HG02943 (cell line): Measurements from ENCODE around the gene SLC2A9.
"Not testable (repeated sequence)": the region's sequence is repeated elsewhere in the genome, so short reads cannot be mapped to it uniquely, and the experiment has no call there.

ENCODE experiments used
- ATAC-seq: cut with Tn5 transposase; IDR thresholded peaks from one replicate; pipeline ENCODE4 v1.9.1; 2021; ENCODE audit warnings: mild to moderate bottlenecking, low read depth, moderate library complexity; ENCODE audit not compliant: unreplicated experiment

The SLC2A9 gene

DNA sequence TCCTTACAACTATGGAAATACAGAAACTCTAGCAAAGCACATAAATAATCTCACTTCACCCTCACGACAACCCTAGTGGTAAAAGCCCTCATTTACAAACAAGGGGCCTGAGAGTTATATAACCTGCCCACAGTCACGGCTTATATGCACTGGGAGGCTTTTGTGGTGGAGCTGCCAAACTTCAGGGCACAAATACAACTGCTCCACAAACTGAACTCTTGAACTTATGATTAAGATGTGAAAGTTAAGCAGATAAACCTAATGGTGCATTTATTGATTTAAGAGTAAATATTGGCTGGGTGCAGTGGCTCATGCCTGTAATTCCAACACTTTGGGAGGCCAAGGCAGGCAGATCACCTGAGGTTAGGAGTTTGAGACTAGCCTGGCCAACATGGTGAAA, 19.0 kb downstream of the SLC2A9 start:
- ATAC-seq = no peak

DNA sequence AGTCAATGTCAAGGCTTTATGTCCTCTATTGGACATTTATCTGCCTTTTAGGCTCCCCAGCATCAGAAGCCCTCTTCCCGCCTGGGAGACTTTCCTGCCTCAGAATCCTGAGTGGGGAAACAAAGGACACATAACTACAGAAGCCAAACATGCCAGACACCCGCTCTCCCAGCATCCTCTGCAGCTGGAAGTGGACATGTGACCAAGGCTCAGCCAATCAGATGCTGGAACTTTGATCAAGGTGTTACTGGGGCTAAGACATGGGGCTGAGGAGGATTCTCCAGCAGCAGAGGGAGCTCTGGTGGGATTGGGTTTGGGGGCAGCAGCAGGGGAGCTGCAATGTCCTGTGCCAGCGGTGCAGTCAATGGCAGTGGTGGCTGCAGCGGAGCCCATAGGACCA, 19.5 kb downstream of the SLC2A9 start:
- no peak for ATAC-seq

DNA sequence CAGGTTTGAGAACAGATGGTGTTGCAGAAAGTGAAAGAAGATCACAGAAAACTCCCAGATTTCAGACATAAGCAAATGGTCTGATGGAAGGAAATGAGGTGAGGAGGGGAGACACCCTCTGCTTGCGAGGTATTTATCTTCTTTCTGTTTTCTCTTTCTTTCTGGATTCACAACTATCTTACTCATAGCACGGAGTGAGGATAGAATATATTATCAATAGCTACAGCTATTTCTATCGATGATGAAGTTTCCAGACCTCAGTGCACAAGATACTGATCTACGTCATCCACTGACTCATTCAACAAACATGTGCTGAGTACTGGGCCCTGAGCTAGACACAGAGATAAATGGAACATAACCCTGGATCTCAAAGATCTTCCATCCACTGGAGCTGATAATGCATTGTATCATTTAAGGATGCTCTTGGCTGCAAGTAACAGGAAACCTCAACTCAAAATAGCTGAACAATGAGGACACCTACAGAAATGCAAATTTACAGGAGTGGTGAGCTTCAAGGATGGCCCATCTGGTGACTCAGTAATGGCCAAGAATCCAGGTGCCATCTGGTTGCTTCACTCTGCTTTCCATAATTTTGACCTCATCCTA, 21.2 kb downstream of the SLC2A9 start:
- peak; percentile 47 for ATAC-seq

DNA sequence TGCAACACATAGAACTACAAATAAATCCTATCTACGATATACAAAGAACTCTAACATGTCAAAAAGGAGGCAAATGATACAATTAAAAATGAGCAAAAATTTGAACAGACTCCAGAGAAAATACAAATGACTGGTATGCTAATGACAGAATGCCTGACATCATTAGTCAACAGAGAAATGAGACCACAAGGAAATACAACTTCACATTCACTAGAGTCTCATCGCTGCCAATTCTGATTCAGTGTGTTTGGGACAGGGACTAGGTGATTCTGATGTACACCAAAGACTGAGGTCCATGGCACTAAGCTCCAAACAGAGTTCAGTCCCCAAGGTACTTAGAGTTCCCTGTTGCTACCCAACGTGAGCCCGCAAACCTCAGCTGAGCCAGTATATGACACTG, 23.4 kb downstream of the SLC2A9 start:
- ATAC-seq = no peak

DNA sequence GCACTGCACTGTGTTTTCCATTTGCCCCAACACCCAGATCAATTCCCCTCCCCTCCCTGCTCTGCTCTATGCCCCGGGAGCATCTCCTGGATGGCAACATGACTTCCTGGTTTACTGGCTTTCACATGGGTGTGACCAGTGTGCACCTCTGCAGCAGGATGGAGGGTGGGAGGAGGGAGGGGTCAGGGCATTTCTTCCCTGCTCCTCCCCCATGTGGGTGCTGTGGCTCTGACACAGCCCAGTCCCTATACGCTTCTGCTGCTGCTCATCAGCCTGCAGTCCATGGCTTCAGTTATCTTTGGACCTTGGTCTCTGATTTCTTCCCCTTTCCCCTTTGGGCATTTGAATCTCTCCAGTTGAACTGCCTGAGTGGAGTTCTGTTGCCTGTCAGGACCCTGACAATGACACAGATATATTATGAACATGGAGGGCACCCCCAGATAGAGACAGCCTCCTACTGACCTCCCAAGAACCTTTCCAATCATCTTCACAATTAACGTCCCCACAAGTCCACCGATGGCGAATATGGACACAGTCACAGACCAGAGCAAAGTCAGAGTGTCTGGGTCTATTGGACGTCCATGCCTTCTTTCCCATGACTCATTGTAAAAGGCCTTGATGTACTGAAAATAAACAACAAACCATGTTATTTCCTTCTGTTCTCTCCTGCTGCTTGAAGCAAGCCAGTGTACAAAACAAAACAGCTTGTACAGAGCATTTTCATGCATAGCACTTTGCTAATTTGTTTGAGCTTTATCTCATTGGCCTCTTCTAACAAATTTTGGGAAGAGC, 24.8 kb downstream of the SLC2A9 start:
- ATAC-seq = no peak

DNA sequence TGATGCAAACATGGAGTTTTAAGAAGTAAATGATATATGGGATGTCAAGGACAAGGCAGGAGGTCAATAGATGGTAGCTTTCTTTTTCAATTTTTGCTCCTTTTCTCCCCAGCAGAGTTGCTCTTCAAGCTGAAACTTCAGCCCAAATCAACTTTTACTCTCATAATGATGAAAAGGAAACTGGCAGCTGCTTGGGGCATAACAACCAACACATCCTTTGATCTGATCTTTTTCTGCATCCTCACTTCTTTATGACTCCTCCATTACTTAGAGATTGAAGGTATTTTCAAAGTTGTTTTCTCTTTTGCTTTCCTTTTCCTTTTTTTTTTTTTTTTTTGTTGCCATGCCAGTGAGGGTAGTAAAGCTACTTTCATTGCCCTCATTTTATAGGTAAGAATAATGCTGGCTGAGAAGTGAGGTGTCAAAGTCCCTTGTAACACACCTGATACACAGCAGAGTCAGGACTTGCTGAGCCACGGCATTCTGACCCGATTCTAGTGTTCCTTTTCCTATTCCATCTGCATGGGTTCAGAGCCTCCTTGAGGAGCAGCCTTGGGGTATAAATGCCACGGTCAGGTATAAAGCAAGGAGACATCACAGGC, 26.9 kb downstream of the SLC2A9 start:
- ATAC-seq = peak; percentile 76

DNA sequence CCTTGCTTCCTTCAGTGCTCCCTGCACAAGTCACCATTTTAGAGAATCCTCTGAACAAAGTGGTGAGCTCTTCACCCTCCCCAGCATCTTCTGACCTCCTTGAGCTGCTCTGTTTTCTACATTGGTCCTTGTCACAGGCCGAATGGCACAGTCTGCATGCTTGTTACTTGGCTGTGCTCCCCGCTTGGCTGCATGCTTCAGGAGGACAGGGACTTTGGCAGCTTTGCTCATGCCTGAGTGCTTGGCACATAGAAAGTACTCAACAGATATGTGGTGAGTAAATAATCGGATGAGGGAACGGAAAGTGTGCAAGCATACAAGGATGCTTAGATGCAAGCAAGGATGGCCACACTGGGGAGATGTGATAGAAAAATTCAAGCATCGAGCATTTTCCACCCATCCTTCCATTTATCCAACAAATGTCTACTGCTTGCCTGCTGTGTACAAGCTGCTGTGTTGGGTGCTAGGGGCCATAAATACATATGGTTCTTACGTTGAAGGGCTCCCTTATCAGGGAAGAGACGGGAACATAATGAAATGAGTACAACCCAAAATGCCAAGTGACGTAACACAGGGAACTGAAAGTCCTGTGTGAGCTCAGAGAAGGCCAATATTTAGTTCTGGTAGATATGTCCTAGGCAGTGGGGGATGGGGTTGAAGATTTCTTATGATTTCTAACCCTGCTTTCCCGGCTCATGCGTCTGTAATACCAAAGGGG, 31.2 kb downstream of the SLC2A9 start:
- ATAC-seq = no peak

DNA sequence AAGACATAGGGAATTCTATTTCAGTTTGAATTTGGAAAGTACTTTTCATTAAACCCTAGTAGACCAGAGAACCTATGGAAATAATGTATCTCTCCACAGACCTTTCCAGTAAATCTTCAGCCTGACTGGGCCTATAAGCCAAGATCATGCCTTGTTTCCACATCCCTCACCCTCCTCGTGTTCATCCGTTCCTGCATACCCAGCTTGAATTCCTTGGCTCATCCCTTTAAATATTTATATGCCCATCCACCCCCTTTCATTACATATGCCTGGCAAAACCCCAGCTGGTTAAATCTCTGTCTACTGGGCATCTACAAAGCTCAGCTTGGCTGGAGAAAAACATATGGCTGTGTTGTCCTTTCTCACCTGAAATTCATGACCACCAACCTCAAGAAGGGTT, 32.4 kb downstream of the SLC2A9 start:
- ATAC-seq = no peak

DNA sequence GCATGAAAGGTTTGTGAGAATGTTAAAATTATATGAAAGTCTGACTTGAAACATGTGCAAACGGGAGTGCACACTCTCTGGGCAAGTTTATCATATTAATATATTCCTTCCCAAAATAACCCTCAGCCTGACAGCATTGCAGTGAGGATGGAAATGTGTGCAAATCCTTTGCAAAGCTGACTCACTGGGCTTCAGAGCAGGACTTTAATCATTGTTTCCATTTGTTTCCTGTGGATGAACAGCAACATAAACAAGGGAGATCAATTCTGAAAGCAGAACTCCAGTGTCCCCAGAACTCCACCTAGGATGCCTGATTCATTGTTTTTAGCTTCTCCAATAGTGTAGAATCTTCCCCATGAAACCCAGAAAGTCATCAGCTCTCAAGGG, 32.9 kb downstream of the SLC2A9 start:
- ATAC-seq = no peak

DNA sequence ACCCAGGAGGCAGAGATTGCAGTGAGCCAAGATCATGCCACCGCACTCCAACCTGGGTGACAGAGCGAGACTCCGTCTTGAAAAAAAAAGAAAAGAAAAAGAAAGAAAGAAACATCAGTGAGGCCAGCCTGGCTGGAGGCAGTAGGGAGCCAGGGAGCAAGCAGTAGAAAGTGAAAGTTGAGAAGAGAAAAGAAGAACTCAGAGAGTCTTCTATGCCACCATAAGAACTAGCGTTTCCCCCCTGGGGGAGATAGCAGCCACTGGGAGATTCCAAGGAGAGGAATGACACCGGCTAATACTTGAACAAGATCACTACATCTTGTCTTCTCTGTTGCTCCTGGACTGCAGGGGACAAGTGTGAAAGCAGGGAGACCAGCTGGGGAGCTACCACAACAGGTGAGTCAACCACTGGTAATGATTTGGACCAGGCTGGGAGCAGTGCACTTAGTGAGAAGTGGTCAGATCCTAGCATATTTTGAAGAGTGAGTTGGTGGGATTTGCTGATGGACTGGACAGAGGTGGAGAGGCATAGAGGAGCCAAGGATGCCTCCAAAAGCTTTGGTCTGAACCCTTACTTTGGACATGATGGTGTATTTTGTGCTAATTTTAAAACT, 33.4 kb downstream of the SLC2A9 start:
- no peak for ATAC-seq

DNA sequence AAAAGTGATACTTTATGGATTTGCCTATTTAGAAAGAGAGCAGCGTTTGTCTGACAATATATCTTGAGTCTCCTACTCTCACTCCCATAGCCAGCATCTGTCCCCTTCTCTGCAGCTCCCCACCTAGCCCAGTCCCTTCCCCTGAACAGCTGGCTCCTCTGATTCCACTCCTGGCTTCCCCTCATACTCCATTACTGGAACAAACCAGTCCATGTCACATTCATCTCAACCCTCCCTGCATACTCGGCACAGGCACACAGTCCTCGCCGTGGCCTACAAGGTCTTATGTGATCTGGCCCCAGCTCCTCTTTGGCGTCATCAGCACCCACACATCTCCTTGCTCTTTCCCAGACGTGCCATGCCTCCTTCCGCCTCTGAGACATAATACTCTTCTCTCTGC, 36.7 kb downstream of the SLC2A9 start:
- ATAC-seq = no peak

DNA sequence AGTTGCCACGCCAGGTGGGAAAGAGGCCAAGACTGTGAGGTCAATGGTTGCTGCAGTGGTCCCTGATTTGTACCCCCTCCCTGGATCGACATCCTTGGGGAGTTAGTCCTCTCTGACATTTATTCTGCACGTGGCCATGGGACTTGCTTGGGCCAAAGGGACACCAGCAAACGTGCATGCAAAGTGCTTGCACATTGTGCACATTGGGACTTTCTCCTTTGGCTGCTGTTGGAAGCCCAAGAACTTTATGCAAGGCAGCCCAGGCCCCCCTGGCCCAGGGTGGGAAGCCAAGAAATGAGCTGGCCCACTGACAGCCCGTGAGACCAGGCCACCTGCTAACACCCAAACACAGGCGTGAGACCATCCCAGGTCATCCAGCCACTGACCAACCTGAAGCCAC, 38.1 kb downstream of the SLC2A9 start:
- ATAC-seq = no peak

DNA sequence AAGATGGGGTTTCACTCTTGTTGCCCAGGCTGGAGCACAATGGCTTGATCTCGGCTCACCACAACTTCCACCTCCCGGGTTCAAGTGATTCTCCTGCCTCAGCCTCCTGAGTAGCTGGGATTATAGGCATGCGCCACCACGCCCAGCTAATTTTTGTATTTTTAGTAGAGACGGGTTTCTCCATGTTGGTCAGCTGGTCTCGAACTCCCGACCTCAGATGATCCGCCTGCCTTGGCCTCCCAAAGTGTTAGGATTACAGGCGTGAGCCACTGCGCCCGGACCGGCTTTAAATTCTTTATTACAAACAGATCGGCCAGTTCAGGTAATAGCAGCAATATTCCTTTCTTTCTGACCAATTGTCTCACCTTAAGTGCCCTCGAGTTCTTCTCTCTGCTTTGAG, 39.4 kb downstream of the SLC2A9 start:
- ATAC-seq = not testable (repeated sequence)

DNA sequence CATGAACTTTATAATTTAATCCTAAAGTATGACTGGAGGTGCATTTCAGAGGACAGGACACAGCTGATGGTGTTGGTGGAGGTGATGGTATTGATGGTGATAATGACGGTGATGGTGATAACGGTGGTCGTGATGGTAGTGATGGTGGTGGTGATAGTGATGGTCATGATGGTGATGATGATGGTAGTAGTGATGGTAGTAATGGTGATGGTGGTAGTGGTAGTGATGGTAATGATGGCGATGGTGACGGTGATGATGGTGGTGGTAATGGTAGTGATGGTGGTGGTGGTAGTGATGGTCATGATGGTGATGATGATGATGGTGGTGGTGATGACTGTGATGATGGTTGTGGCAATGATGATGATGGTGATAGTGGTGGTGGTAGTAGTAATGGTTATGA, 40.4 kb downstream of the SLC2A9 start:
- no peak for ATAC-seq

DNA sequence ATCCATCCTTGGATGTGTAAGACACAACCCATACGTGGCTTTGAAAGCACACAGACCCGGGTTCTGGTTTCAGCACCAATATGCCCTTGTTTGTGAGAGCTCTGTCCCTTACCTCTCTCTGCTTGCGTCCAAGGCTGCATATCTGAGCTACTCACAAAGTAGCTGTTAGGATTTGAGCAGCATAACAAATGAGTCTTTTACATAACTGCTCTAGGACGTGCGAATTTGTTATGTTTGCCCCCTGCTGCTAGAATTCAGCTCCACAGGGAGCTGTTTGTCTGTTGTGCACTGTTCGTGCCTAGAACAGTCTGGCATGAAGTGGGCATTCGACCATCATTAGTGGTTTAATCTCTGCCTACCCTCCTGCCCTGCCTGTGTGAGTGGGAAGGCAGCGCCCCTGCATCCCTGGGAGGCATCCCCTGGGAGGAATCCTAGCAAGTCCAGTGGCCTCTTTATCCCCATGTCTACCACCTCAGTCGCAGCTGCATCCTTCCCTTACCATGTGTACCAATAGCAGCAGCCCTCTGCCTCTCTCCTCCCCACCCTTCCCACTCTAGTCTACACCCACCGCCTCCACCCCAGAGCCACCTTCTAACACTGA, 42.1 kb downstream of the SLC2A9 start:
- no peak for ATAC-seq

DNA sequence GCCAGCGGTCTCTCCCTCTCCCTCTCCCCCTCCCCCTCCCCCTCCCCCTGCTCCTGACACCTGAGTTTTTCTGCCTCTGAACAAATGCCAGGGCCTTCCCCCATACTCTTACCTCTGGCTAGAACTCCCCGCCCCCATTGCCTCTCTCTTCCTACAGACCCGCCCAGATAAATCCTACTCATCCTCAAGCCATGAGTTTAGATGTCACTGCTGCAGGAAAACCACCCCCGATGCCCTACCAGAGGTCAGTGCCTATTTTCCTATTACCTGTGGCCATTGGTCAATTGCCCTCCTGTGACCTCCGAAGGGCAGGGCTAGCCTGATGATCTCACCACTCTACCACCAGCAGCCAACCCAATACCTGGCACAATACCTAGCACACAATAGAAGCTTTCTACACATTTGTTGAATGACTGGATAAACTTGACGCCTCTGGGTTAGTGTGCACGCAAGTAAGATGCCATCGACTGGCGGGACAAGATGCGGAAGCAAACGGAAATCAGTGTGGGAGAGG, 43.7 kb downstream of the SLC2A9 start:
- no peak for ATAC-seq

DNA sequence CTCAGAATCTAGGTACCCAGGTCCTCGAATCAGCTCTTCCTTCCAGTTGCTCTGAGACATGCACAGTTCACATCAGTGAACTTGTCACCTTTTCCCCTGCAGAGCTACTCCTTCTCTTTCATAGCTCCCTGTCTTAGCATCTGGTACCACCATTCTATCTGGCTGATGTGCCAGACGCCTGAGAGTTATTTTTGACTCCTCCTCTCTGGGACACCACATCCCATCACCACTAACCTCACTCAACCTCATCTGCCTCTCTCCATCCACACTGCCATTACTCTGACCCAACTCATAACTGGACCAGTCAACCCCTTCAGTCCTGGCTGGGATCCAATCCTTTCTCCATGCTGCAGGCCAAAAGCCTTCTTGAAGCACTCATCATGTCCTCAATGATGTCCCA, 44.5 kb downstream of the SLC2A9 start:
- ATAC-seq = no peak

DNA sequence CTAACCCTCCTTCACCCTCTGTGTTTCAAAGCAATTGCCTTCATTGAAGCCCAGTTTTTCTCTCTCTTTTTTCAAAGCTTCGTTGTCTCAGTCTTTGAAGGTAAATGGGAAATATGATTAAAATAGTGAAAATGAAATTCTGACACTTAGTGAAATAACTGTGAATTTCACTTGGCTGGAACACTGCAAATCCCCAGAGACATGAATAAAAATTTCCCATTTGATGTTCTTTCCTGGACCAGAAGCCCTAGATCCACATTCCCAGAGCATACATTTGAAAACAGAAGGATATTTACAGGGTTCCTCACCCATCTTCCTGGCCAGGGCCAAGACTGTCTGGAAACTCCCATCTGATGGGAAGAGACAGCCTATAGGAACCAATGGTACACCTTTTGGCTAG, 45.0 kb downstream of the SLC2A9 start:
- no peak for ATAC-seq

DNA sequence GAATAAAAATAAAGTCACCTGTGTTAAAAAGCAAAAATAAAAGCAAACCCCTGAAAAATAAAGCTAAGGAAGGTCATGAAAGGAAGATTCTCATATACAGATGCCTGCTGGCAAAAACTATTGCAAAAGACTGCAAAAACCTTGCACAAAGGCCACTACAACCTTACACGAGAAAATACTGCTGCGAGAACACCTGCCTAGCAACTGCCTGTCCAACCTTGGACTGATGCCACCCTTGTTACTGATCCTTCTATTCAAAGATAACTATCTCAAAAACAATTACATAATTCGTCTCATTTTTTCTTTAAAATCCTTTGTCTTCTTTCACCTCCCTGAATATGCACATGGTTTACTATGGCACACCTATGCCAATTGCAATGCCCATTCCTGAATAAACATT, 49.6 kb downstream of the SLC2A9 start:
- no peak for ATAC-seq

DNA sequence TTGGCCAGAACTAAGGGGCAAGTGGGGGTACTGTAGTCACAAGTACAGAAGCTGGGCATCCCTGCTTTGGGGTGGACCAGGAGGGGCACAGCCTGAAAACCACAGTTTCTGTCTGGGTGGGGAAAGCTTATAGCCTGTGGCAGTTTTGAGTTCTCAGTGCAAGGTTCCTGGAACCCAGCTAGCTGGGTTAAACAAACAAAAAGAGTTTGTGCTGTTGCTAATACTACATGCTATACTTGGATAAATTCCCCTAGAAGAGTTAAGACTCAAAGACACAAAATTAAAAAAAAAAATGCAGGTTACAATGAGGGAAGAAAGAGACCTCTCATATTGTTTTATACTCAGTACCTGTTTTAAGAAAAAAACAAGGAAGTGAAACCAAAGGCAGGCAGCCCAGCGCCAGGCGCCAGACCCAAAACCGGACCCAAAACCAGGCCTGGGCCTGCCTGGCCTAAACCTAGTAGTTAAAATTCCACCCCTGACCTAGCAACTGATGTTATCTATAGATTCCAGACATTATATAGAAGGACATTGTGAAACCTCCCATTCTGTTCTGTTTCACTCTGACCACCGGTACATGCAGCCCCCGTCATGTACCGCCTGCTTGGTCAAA, 50.8 kb downstream of the SLC2A9 start:
- peak; percentile 79 for ATAC-seq
